Right lobe of liver (tissue), 6 donors: ENCODE measurements around the gene NKAIN2. TPM values are rescaled to one million over a fixed set of nuclear protein-coding genes. Genes with fewer than 3 reads are reported as not detected.

ENCODE experiments used
- ATAC-seq, 4 donors: fragments of 200-7000 bp; cut with Tn5 transposase; one replicate each; pipeline ENCODE4 v1.9.1; 2020; ENCODE audit warnings: mild to moderate bottlenecking in 4 of 4, moderate library complexity in 4 of 4
- DNase-seq, 3 donors: peaks; one replicate each; pipeline ENCODE4 v3.0.0-alpha.2; 2020
- H3K27ac ChIP-seq, 3 donors: fragments of 200-600 bp; one replicate each; pipeline ENCODE4 v1.8.0; 2022
- H3K27me3 ChIP-seq, 2 donors: fragments of 200-600 bp; one replicate each; pipeline ENCODE4 v1.8.0; 2022
- H3K36me3 ChIP-seq, 4 donors: fragments of 200-600 bp; sonication (generic) in 1 of 4; one replicate each; pipeline versions ENCODE4 v1.5.1 to v1.8.0; 2017 to 2022; ENCODE audit warnings: control low read depth in 1 of 4
- H3K4me1 ChIP-seq, 4 donors: fragments of 200-600 bp; sonication (generic) in 1 of 4; one replicate each; pipeline versions ENCODE4 v1.5.1 to v1.8.0; 2017 to 2022; ENCODE audit warnings: control low read depth in 1 of 4
- H3K4me3 ChIP-seq, 3 donors: fragments of 200-600 bp; one replicate each; pipeline ENCODE4 v1.8.0; 2022
- H3K9me3 ChIP-seq, 4 donors: fragments of 200-600 bp; sonication (generic) in 1 of 4; one replicate each; pipeline versions ENCODE4 v1.5.1 to v1.8.0; 2017 to 2022; ENCODE audit warnings: control low read depth in 1 of 4
- POLR2A ChIP-seq: fragments of 450-650 bp; IDR thresholded peaks from one replicate; pipeline ENCODE4 v1.6.1; 2017; ENCODE audit warnings: antibody characterized with exemption, mild to moderate bottlenecking
- WGBS: methylation state at CpG from one replicate; pipeline ENCODE4 v1.1.6; 2018; ENCODE audit warnings: low coverage, low lambda C conversion rate; ENCODE audit not compliant: insufficient coverage; ENCODE audit errors: missing lambda C conversion rate; 5-methylcytosine and 5-hydroxymethylcytosine counted together
- intact Hi-C, 2 donors: fragments of 100-400 bp; cut with DNase I; formaldehyde crosslinking; loops; one replicate each; pipeline versions ENCODE4 v1.11.2 to v1.14.1; 2022
- total RNA-seq, 6 experiments: library from RNA; depleted of rRNA in 2 of 6; stranded (reverse); fragments of >200 nt in 2 of 6; fragmentation: NEBNext Ultra II Directional in 3 of 6; extraction: Animal tissue kit (Norgen Biotek cat#: 25700) in 3 of 6; gene quantifications; one replicate each; pipeline versions ENCODE4 v1.1.0 to v1.2.4, GENCODE V29; 2016 to 2023
- TF ChIP-seq, protein P1 (sequence below), 4 donors: fragments of 200-600 bp in 3 of 4; fragments of 450-650 bp in 1 of 4; IDR thresholded peaks; one replicate each; pipeline versions ENCODE4 v1.5.1 to v1.8.0; 2016 to 2022; ENCODE audit warnings: antibody characterized with exemption in 4 of 4, mild to moderate bottlenecking in 2 of 4
- donor health status: DM: no; HTN: yes; CAD: no.
- donor health status: DM: no; HTN: no; CAD: no.
- donor health status: DM: no; HTN: no; CAD: no.
- donor health status: DM: no; HTN: yes; CAD: no.
- donor health status: DM: no; HTN: yes; CAD: no.

Gene NKAIN2
- total RNA-seq, 6 experiments from 2014 or later, result 0.16 to 0.28 TPM; not detected in 4

DNA sequence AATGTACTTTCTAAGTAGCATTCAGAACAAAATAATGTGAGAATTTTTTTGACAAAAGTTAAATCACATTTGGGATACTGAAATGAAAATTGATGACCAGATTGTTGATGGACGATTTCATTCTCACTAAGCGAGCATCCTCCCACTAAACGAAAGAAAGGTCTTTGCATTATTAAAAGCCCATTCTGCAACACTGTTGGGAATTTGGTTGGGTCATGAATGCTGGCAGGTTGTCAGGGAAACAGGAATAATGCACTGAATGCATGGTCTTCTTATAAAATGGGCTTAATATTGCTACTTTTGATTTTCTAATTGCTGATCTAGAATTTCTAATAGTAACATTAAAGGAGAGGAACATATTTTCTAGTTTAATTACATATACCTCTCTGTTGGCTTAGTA, 229.8 kb downstream of the NKAIN2 start:
- 79% methylated on average over 3 of the region's 3 CpGs for WGBS
- Histone ChIP-seq H3K4me3 (no peak overlapping the region), H3K27me3 (no peaks in the 10 kb centered on the region), H3K36me3 (no peaks in the 10 kb centered on the region), H3K4me1 (no peaks in the 10 kb centered on the region), H3K9me3 (no peaks in the 10 kb centered on the region), H3K27ac (no peak overlapping the region)
- DNase-seq (no peak), ATAC-seq (no peak)
- intact Hi-C loops, result no loop called here
- TF ChIP-seq, protein P1, sequence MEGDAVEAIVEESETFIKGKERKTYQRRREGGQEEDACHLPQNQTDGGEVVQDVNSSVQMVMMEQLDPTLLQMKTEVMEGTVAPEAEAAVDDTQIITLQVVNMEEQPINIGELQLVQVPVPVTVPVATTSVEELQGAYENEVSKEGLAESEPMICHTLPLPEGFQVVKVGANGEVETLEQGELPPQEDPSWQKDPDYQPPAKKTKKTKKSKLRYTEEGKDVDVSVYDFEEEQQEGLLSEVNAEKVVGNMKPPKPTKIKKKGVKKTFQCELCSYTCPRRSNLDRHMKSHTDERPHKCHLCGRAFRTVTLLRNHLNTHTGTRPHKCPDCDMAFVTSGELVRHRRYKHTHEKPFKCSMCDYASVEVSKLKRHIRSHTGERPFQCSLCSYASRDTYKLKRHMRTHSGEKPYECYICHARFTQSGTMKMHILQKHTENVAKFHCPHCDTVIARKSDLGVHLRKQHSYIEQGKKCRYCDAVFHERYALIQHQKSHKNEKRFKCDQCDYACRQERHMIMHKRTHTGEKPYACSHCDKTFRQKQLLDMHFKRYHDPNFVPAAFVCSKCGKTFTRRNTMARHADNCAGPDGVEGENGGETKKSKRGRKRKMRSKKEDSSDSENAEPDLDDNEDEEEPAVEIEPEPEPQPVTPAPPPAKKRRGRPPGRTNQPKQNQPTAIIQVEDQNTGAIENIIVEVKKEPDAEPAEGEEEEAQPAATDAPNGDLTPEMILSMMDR (IDR thresholded peaks at IDR 0.05), result no peak
- no peak for TF ChIP-seq POLR2A

DNA sequence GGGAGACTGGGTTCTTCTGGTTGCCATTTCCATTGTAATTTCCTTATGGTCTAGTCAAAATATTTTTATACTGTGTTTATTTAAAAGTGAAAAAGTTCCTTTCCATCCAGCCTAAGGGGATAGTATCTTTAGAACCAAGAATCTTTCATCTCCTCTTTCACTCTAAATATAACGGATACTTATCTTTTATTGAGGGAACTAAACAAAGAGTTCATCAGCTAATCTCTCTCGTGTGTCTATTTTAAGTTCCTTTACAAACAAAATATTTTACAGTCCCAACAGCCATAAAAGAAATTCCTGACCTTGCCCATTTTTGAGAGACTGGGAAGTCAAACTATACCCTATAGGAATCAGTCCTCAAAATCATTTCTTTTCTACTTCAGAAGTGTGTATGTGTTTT, 232.7 kb downstream of the NKAIN2 start:
- DNase-seq (no peak), ATAC-seq (no peak)
- Histone ChIP-seq H3K36me3 (no peaks in the 10 kb centered on the region), H3K27me3 (no peaks in the 10 kb centered on the region), H3K4me3 (no peak overlapping the region), H3K4me1 (no peaks in the 10 kb centered on the region), H3K9me3 (no peaks in the 10 kb centered on the region), H3K27ac (no peak overlapping the region)
- no peak for TF ChIP-seq POLR2A
- TF ChIP-seq, protein P1 (IDR thresholded peaks at IDR 0.05), result no peak
- 19% methylated on average over 2 of the region's 2 CpGs for WGBS
- intact Hi-C loops, result no loop called here

DNA sequence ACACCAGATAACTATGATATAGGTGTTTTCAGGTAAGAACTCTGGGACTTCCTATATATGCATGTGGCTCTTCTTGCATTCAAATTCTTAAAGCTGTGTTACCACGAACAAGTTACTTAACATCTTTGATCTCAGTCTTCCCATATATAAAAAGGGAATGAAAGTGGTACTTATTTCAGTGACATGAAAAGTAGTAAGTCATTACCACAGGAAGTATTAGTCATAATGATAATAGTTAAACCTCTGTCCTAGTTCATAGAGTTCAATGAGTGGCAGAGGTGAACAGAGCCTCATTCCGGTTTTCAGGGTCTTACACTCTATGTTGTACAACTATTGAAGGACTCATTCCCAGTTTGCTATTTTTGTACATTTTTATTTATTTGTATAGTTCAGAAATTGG, 237.0 kb downstream of the NKAIN2 start:
- ATAC-seq (no peak), DNase-seq (no peak)
- H3K27me3 ChIP-seq, result no peaks in the 10 kb centered on the region
- H3K4me1 ChIP-seq, result no peaks in the 10 kb centered on the region
- no peak for TF ChIP-seq POLR2A
- TF ChIP-seq, protein P1 (IDR thresholded peaks at IDR 0.05), result no peak
- 51% methylated on average over 2 of the region's 2 CpGs for WGBS
- H3K27ac ChIP-seq, result no peak overlapping the region
- no peaks in the 10 kb centered on the region for H3K36me3 ChIP-seq
- H3K4me3 ChIP-seq, result no peak overlapping the region
- no peaks in the 10 kb centered on the region for H3K9me3 ChIP-seq
- intact Hi-C loops, result no loop called here

DNA sequence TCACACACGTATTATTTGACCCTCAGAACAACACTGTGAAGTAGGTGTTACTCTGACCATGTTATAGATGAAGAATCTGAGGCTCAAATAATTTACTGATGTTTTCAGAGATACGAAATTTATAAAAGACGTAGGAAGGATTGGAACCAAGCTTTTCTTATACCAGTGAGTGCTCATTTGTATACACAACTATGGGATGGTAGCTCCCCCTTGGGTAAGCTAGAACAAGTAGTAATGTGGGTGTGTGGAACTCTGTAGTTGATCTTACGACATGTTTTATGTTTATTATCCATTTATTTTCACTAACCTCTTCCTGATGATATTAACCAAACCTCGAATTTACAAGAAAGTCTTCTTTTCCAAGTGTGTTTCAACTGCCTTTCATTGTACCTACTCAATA, 248.5 kb downstream of the NKAIN2 start:
- ATAC-seq (peak in 2 of 4 donors; percentile 38 to 46), DNase-seq (no peak)
- H3K27me3 ChIP-seq, result peaks cover 0 to 4% of the 10 kb centered on the region in 2 donors
- H3K9me3 ChIP-seq, result no peaks in the 10 kb centered on the region
- H3K4me3 ChIP-seq, result no peak overlapping the region
- no peaks in the 10 kb centered on the region for H3K36me3 ChIP-seq
- WGBS, result 41% methylated on average over 5 of the region's 5 CpGs
- H3K4me1 ChIP-seq, result no peaks in the 10 kb centered on the region
- intact Hi-C loops, result no loop called here
- H3K27ac ChIP-seq, result no peak overlapping the region
- TF ChIP-seq POLR2A, result no peak
- TF ChIP-seq, protein P1 (IDR thresholded peaks at IDR 0.05), result peak in 2 of 4 donors; percentile 21 to 31

DNA sequence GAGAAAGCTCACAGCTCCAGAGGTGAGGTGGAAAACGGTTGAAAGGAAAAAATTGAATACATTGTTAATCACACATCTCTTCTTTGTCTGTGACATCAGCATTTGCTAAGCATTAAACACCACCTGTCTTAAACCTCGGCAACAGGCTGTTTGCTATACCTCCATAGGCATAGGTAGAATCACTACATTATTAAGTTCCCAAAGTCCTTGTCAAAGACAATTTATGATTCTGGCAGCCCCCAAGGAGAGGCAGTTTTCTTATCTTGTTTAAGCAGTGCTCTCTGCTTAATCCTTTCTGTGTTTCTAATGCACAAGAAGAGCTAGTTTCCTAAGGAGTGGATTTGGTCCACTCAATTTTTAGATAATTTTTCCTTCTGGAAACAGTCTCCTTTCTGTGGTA, 249.7 kb downstream of the NKAIN2 start:
- TF ChIP-seq POLR2A, result no peak
- TF ChIP-seq, protein P1 (IDR thresholded peaks at IDR 0.05), result no peak
- Histone ChIP-seq H3K27ac (no peak overlapping the region), H3K9me3 (no peaks in the 10 kb centered on the region), H3K36me3 (no peaks in the 10 kb centered on the region), H3K4me3 (no peak overlapping the region), H3K27me3 (peaks cover 0 to 4% of the 10 kb centered on the region in 2 donors), H3K4me1 (no peaks in the 10 kb centered on the region)
- DNase-seq (no peak), ATAC-seq (no peak)
- 73% methylated on average over 2 of the region's 2 CpGs for WGBS
- intact Hi-C loops, result no loop called here
